Upper lobe of left lung (tissue), 6 donors: ENCODE data around the gene ENTPD6. TPM values are rescaled to one million over a fixed set of nuclear protein-coding genes. Genes with fewer than 3 reads are reported as not detected.

Experiments used
- ATAC-seq, 2 donors: fragments of 200-7000 bp; cut with Tn5 transposase; one replicate each; pipeline ENCODE4 v1.9.1; 2022; ENCODE audit warnings: mild to moderate bottlenecking in 2 of 2, moderate library complexity in 2 of 2; ENCODE audit not compliant: low FRiP score in 2 of 2
- DNase-seq, 2 donors: peaks; one replicate each; pipeline ENCODE4 v3.0.0-alpha.2; 2019 to 2020
- H3K27ac ChIP-seq, 4 donors: fragments of 200-600 bp; sonication (generic); one replicate each; pipeline ENCODE4 v1.5.1; 2016 to 2019
- H3K27me3 ChIP-seq, 4 donors: fragments of 200-600 bp; sonication (generic); one replicate each; pipeline ENCODE4 v1.5.1; 2017 to 2019
- H3K36me3 ChIP-seq, 4 donors: fragments of 200-600 bp; sonication (generic); one replicate each; pipeline ENCODE4 v1.5.1; 2016 to 2019
- H3K4me1 ChIP-seq, 4 donors: fragments of 200-600 bp; sonication (generic); one replicate each; pipeline ENCODE4 v1.5.1; 2018 to 2019
- H3K4me3 ChIP-seq, 4 donors: fragments of 200-600 bp; sonication (generic); one replicate each; pipeline ENCODE4 v1.5.1; 2017 to 2019; ENCODE audit warnings: mild to moderate bottlenecking in 2 of 4, moderate library complexity in 1 of 4
- H3K9me3 ChIP-seq, 4 donors: fragments of 200-600 bp; sonication (generic); one replicate each; pipeline ENCODE4 v1.5.1; 2018 to 2019
- EP300 ChIP-seq, 4 donors: sonication (generic); formaldehyde crosslinking; IDR thresholded peaks; one replicate each; pipeline ENCODE4 v1.5.1; 2017; ENCODE audit warnings: antibody characterized with exemption in 4 of 4, control low read depth in 2 of 4
- POLR2A ChIP-seq, 4 donors: fragments of 450-650 bp; IDR thresholded peaks; one replicate each; pipeline ENCODE4 v1.5.1; 2016 to 2017; ENCODE audit warnings: antibody characterized with exemption in 4 of 4, mild to moderate bottlenecking in 2 of 4
- POLR2AphosphoS5 ChIP-seq, 2 donors: sonication (generic); formaldehyde crosslinking; IDR thresholded peaks; one replicate each; pipeline ENCODE4 v1.5.1; 2017; ENCODE audit warnings: antibody characterized with exemption in 2 of 2
- WGBS, 2 donors: methylation state at CpG; one replicate each; pipeline ENCODE4 v1.1.5; 2017 to 2018; 5-methylcytosine and 5-hydroxymethylcytosine counted together
- total RNA-seq, 6 donors: library from RNA; depleted of rRNA in 4 of 6; stranded (reverse); fragments of >200 nt in 4 of 6; gene quantifications; one replicate each; pipeline versions ENCODE4 v1.1.0 to v1.2.1, GENCODE V29; 2016 to 2021
- TF ChIP-seq, protein P1 (sequence below), 6 experiments: fragments of 450-650 bp in 4 of 6; fragments of 200-600 bp in 2 of 6; sonication (generic) in 2 of 6; IDR thresholded peaks; one replicate each; pipeline ENCODE4 v1.5.1; 2016 to 2019; ENCODE audit warnings: antibody characterized with exemption in 6 of 6
- donor health status: DM: no; HTN: no; CAD: no; lungs with moderate emphysema.
- donor health status: DM: no; HTN: yes; CAD: no; lungs with severe emphysema.

ENTPD6 gene
- total RNA-seq, 6 donors from 2014 or later, result 53.7 to 170 (median 81.7) TPM

DNA sequence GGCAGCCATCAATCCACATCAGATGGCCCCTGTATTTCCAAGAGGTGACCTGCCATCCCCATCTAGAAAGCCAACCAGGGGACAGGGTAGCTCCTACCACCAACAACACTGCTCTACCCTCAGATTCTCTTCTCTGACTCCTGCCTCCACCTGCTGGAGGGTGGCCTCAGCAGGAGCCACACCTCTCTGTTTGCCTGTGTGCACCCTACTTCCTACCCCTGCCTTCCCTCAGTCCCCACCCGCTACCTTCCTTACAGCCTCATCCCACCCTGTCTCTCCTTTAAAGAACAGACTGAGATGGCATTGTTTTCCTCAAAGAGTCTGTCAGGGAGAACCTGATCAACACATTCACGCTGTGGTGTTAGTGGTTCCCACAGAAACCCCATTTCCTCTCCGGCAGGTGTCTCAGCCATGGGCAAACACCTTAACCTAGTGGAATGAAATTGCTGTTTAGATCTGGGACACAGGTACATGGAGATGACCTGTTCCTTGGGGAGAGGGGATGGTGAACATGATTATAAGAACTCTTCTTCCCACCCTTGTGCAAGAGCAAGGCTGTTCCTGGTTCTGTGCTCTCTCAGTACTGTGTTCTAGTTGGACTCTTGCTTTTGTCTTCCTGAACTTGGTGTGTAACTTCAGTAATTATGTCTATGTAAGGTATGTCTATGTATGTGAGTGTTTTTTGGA lies 1.8 kb downstream of the ENTPD6 start:
- Histone ChIP-seq H3K4me3 (peak overlapping the region in 1 of 4 donors; percentile 92), H3K27me3 (no peaks in the 10 kb centered on the region), H3K9me3 (no peaks in the 10 kb centered on the region), H3K27ac (peak overlapping the region in 1 of 4 donors; percentile 87), H3K36me3 (no peaks in the 10 kb centered on the region), H3K4me1 (peaks cover 16 to 27% (median 22%) of the 10 kb centered on the region in 4 donors)
- WGBS, 2 donors, result 81 to 94% methylated on average over 3 of the region's 3 CpGs
- ATAC-seq (no peak), DNase-seq (no peak)
- TF ChIP-seq EP300 (IDR thresholded peaks at IDR 0.05) (no peak), POLR2A (IDR thresholded peaks at IDR 0.05) (no peak), POLR2AphosphoS5 (IDR thresholded peaks at IDR 0.05) (no peak)
- TF ChIP-seq, protein P1, sequence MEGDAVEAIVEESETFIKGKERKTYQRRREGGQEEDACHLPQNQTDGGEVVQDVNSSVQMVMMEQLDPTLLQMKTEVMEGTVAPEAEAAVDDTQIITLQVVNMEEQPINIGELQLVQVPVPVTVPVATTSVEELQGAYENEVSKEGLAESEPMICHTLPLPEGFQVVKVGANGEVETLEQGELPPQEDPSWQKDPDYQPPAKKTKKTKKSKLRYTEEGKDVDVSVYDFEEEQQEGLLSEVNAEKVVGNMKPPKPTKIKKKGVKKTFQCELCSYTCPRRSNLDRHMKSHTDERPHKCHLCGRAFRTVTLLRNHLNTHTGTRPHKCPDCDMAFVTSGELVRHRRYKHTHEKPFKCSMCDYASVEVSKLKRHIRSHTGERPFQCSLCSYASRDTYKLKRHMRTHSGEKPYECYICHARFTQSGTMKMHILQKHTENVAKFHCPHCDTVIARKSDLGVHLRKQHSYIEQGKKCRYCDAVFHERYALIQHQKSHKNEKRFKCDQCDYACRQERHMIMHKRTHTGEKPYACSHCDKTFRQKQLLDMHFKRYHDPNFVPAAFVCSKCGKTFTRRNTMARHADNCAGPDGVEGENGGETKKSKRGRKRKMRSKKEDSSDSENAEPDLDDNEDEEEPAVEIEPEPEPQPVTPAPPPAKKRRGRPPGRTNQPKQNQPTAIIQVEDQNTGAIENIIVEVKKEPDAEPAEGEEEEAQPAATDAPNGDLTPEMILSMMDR (IDR thresholded peaks at IDR 0.05), result no peak

DNA sequence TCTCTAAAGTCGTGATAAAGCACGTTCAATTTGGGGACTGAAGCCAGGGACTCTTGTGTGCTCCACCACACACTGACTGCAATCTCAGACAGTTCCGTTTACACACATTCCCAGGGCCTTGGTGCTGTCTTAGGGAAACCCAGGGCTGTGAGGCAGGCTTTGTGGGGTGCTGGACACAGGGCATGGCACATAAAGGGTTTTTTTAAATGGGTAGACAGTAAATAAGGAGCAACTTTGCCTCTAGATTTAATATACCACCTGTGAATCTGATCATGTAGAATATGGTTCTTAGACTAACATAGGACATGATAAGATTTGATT lies 2.3 kb downstream of the ENTPD6 start:
- Histone ChIP-seq H3K9me3 (no peaks in the 10 kb centered on the region), H3K36me3 (no peaks in the 10 kb centered on the region), H3K4me3 (no peak overlapping the region), H3K4me1 (peaks cover 16 to 27% (median 22%) of the 10 kb centered on the region in 4 donors), H3K27me3 (no peaks in the 10 kb centered on the region), H3K27ac (no peak overlapping the region)
- ATAC-seq (no peak), DNase-seq (no peak)
- 57 to 67% methylated on average over 3 of the region's 3 CpGs for WGBS, 2 donors
- TF ChIP-seq, protein P1 (IDR thresholded peaks at IDR 0.05), result no peak
- TF ChIP-seq EP300 (IDR thresholded peaks at IDR 0.05), result no peak
- no peak for TF ChIP-seq POLR2AphosphoS5 (IDR thresholded peaks at IDR 0.05)
- TF ChIP-seq POLR2A (IDR thresholded peaks at IDR 0.05), result no peak

GRCh38 chr20:25198663-25199383 lies 3.3 kb downstream of the ENTPD6 start:
- ATAC-seq (no peak), DNase-seq (no peak)
- Histone ChIP-seq H3K4me3 (no peak overlapping the region), H3K9me3 (no peaks in the 10 kb centered on the region), H3K4me1 (peaks cover 16 to 33% (median 25%) of the 10 kb centered on the region in 4 donors), H3K36me3 (no peaks in the 10 kb centered on the region), H3K27me3 (no peaks in the 10 kb centered on the region), H3K27ac (no peak overlapping the region)
- 82 to 86% methylated on average over 8 to 10 of the region's 11 CpGs for WGBS, 2 donors
- no peak for TF ChIP-seq POLR2AphosphoS5 (IDR thresholded peaks at IDR 0.05)
- TF ChIP-seq POLR2A (IDR thresholded peaks at IDR 0.05), result no peak
- no peak for TF ChIP-seq EP300 (IDR thresholded peaks at IDR 0.05)
- TF ChIP-seq, protein P1 (IDR thresholded peaks at IDR 0.05), result no peak

GRCh38 chr20:25199473-25200260 lies 4.2 kb downstream of the ENTPD6 start:
- Histone ChIP-seq H3K27me3 (no peaks in the 10 kb centered on the region), H3K4me1 (peaks cover 16 to 39% (median 25%) of the 10 kb centered on the region in 4 donors), H3K9me3 (no peaks in the 10 kb centered on the region), H3K36me3 (no peaks in the 10 kb centered on the region), H3K4me3 (no peak overlapping the region), H3K27ac (no peak overlapping the region)
- TF ChIP-seq POLR2AphosphoS5 (IDR thresholded peaks at IDR 0.05) (no peak), EP300 (IDR thresholded peaks at IDR 0.05) (no peak), POLR2A (IDR thresholded peaks at IDR 0.05) (no peak)
- TF ChIP-seq, protein P1 (IDR thresholded peaks at IDR 0.05), result no peak
- DNase-seq (no peak), ATAC-seq (no peak)
- WGBS, 2 donors, result 84 to 86% methylated on average over 5 of the region's 5 CpGs
